ENCODE results near the gene MORC4. TPM values are rescaled to one million over a fixed set of nuclear protein-coding genes. Genes with fewer than 3 reads are reported as not detected.

The MORC4 gene
- total and polyA plus RNA-seq, 12 donors: 13.4 to 50.7 (median 35.0) TPM

DNA sequence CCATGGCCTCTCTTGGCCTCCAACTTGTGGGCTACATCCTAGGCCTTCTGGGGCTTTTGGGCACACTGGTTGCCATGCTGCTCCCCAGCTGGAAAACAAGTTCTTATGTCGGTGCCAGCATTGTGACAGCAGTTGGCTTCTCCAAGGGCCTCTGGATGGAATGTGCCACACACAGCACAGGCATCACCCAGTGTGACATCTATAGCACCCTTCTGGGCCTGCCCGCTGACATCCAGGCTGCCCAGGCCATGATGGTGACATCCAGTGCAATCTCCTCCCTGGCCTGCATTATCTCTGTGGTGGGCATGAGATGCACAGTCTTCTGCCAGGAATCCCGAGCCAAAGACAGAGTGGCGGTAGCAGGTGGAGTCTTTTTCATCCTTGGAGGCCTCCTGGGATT, 71.8 kb downstream of the MORC4 start:
- DNase-seq: no peak
- Histone ChIP-seq H3K4me1 (replicated peaks in 1 of 2) (peaks cover 0 to 5% of the 10 kb centered on the region in 2 donors), H3K27me3 (peaks cover 6% of the 10 kb centered on the region), H3K9me3 (replicated peaks in 1 of 3) (no peaks in the 10 kb centered on the region), H3K4me3 (no peak overlapping the region), H3K36me3 (replicated peaks in 1 of 2) (no peaks in the 10 kb centered on the region), H3K27ac (no peak overlapping the region)
- 64 to 96% methylated on average over 4 of the region's 4 CpGs; no CpG with 5 or more reads in 2 of the 4 donors for whole genome bisulfite sequencing, 4 donors
- intact Hi-C loops (cut with DNase I): no loop called here
- TF ChIP-seq, protein P1, sequence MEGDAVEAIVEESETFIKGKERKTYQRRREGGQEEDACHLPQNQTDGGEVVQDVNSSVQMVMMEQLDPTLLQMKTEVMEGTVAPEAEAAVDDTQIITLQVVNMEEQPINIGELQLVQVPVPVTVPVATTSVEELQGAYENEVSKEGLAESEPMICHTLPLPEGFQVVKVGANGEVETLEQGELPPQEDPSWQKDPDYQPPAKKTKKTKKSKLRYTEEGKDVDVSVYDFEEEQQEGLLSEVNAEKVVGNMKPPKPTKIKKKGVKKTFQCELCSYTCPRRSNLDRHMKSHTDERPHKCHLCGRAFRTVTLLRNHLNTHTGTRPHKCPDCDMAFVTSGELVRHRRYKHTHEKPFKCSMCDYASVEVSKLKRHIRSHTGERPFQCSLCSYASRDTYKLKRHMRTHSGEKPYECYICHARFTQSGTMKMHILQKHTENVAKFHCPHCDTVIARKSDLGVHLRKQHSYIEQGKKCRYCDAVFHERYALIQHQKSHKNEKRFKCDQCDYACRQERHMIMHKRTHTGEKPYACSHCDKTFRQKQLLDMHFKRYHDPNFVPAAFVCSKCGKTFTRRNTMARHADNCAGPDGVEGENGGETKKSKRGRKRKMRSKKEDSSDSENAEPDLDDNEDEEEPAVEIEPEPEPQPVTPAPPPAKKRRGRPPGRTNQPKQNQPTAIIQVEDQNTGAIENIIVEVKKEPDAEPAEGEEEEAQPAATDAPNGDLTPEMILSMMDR (IDR thresholded peaks at IDR 0.05): no peak

DNA sequence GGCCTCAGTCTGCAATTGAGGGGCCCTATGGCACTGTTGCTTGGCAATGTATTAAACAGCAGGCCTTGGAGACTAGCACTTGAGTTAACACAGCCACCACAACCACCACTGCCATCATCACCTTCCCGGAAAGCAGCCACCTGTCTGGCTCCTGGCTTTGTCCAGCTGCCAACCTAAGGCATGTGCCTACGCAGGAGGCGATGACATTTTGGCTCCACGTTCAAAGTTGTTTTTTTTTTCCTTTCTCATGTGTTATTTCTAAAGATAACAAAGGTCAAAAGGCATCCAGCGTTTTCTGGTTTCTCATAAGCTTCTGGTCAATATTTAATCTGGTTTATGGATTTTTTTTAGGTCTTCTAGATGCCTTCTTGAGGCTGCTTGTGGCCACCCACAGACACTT, 72.3 kb downstream of the MORC4 start:
- TF ChIP-seq, protein P1 (IDR thresholded peaks at IDR 0.05): no peak
- TF ChIP-seq POLR2A (IDR thresholded peaks at IDR 0.05): no peak
- Histone ChIP-seq H3K4me3 (no peak overlapping the region), H3K27me3 (peaks cover 6% of the 10 kb centered on the region), H3K36me3 (replicated peaks in 1 of 2) (no peaks in the 10 kb centered on the region), H3K4me1 (replicated peaks in 1 of 2) (no peaks in the 10 kb centered on the region), H3K27ac (no peak overlapping the region), H3K9me3 (replicated peaks in 1 of 3) (no peaks in the 10 kb centered on the region)
- peak in 4 of 7 donors; percentile 28 to 61 (median 30) for DNase-seq
- 42 to 57% (median 47%) methylated on average over 4 to 5 of the region's 5 CpGs for WGBS, 4 donors
- intact Hi-C loops (cut with DNase I): no loop called here

DNA sequence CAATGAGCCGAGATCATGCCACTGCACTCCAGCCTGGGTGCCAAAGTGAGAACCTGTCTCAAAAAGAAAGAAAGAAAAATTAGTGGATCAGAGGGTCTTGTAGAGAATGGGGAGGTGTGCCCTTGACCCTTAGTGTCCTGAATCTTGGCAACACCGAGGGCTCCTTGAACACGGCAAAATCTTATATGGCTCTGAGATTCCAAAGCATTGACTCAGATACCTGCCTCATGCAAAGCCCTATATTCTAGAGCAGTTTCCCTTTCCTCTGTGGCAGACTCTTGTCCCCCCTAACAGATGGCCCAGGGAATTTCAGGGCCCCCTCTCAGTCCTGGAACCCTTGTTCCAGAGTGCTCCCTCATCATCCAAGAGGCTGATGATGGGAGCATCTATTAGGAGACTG, 73.0 kb downstream of the MORC4 start:
- peaks cover 6% of the 10 kb centered on the region for H3K27me3 ChIP-seq
- TF ChIP-seq, protein P1 (IDR thresholded peaks at IDR 0.05): no peak
- TF ChIP-seq POLR2A (IDR thresholded peaks at IDR 0.05): no peak
- H3K4me1 ChIP-seq (replicated peaks in 1 of 2): no peaks in the 10 kb centered on the region
- no peaks in the 10 kb centered on the region for H3K36me3 ChIP-seq (replicated peaks in 1 of 2)
- H3K9me3 ChIP-seq (replicated peaks in 1 of 3): no peaks in the 10 kb centered on the region
- H3K4me3 ChIP-seq: no peak overlapping the region
- 68 to 91% (median 71%) methylated on average over 3 of the region's 3 CpGs; no CpG with 5 or more reads in 1 of the 4 donors for WGBS, 4 donors
- DNase-seq: no peak
- H3K27ac ChIP-seq: no peak overlapping the region
- intact Hi-C loops (cut with DNase I): no loop called here

DNA sequence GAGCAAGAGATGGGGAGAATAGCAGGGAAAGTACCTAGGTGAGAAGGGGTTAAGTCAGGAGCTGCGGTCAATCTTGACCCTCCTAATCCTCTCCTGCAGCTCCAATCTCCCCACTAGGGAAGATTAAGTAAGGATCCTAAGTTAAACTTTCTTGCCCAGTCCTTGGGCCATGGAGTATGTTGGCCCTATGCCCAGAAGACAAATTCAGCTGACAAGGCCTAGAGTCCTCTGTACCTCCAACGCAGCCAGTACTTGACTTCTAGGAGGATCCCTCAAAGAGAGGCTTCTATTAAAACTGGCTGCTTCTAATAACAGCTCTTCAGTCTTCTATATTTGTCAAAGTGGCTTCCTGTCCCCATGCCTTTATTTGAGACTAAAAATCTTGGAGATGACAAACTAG, 78.4 kb downstream of the MORC4 start:
- WGBS, 4 donors: 40 to 73% (median 58%) methylated on average over 2 of the region's 2 CpGs
- Histone ChIP-seq H3K4me3 (no peak overlapping the region), H3K27ac (no peak overlapping the region), H3K36me3 (replicated peaks in 1 of 2) (no peaks in the 10 kb centered on the region), H3K9me3 (replicated peaks in 1 of 3) (no peaks in the 10 kb centered on the region), H3K4me1 (replicated peaks in 1 of 2) (no peaks in the 10 kb centered on the region), H3K27me3 (peaks cover 9% of the 10 kb centered on the region)
- no peak for DNase-seq
- TF ChIP-seq, protein P1 (IDR thresholded peaks at IDR 0.05): no peak
- TF ChIP-seq POLR2A (IDR thresholded peaks at IDR 0.05): no peak
- intact Hi-C loops (cut with DNase I): no loop called here

Measured in adrenal gland (tissue), 12 donors.